GM23338 (cell line): ENCODE results near the gene FILIP1L. TPM values are rescaled to one million over a fixed set of nuclear protein-coding genes. Genes with fewer than 3 reads are reported as not detected.

Source experiments
- ATAC-seq: fragments of 200-7000 bp; cut with Tn5 transposase; 3 replicates; pipeline ENCODE4 v1.9.1; 2020
- DNase-seq: peaks from one replicate; pipeline ENCODE4 v3.0.0-alpha.2; 2015; ENCODE audit warnings: low spot score
- H2AFZ ChIP-seq: fragments of 200-600 bp; sonication (generic); 2 replicates; pipeline ENCODE4 v1.8.0; 2016; ENCODE audit warnings: antibody characterized with exemption, mild to moderate bottlenecking, moderate library complexity
- H3F3A ChIP-seq: fragments of 200-600 bp; sonication (generic); replicated peaks from 2 replicates; pipeline ENCODE4 v1.8.0; 2017; ENCODE audit warnings: antibody characterized with exemption, mixed run types, low read depth
- H3K27ac ChIP-seq: fragments of 200-600 bp; sonication (generic); 2 replicates; pipeline ENCODE4 v1.6.1; 2016; ENCODE audit warnings: low read depth
- H3K27me3 ChIP-seq: fragments of 200-600 bp; sonication (generic); 2 replicates; pipeline ENCODE4 v1.8.0; 2016; ENCODE audit warnings: mild to moderate bottlenecking, mixed run types, moderate library complexity; ENCODE audit not compliant: insufficient read depth
- H3K36me3 ChIP-seq: fragments of 200-600 bp; sonication (generic); 2 replicates; pipeline ENCODE4 v1.8.0; 2016; ENCODE audit warnings: mild to moderate bottlenecking; ENCODE audit not compliant: insufficient read depth
- H3K4me1 ChIP-seq: fragments of 200-600 bp; sonication (generic); 2 replicates; pipeline ENCODE4 v1.8.0; 2016; ENCODE audit warnings: mild to moderate bottlenecking, moderate library complexity; ENCODE audit not compliant: insufficient read depth
- H3K4me2 ChIP-seq: fragments of 200-600 bp; sonication (generic); 2 replicates; pipeline ENCODE4 v1.7.1; 2017; ENCODE audit warnings: mixed run types
- H3K4me3 ChIP-seq: fragments of 200-600 bp; sonication (generic); 2 replicates; pipeline ENCODE4 v1.6.1; 2016; ENCODE audit warnings: mixed run types
- H3K79me2 ChIP-seq: fragments of 200-600 bp; sonication (generic); replicated peaks from 2 replicates; pipeline ENCODE4 v1.8.0; 2017; ENCODE audit warnings: mild to moderate bottlenecking; ENCODE audit not compliant: insufficient read depth
- H3K9me2 ChIP-seq: fragments of 200-600 bp; sonication (generic); 2 replicates; pipeline ENCODE4 v1.8.0; 2017; ENCODE audit not compliant: insufficient read depth
- H4K20me1 ChIP-seq: fragments of 200-600 bp; sonication (generic); replicated peaks from 2 replicates; pipeline ENCODE4 v1.8.0; 2017; ENCODE audit warnings: mild to moderate bottlenecking; ENCODE audit not compliant: insufficient read depth
- H3K27ac Mint-ChIP-seq: 2 replicates; pipeline ENCODE4 v1.8.0; 2020; ENCODE audit warnings: inconsistent platforms, mild to moderate bottlenecking, moderate library complexity, mixed read lengths
- H3K27me3 Mint-ChIP-seq: 3 replicates; pipeline ENCODE4 v1.8.0; 2022; ENCODE audit warnings: low read depth, mild to moderate bottlenecking, moderate library complexity, mixed read lengths, inconsistent platforms; ENCODE audit not compliant: insufficient read depth, poor library complexity
- H3K36me3 Mint-ChIP-seq: 3 replicates; pipeline ENCODE4 v1.8.0; 2021; ENCODE audit warnings: low read depth, mild to moderate bottlenecking, inconsistent platforms, moderate library complexity, mixed read lengths
- H3K4me1 Mint-ChIP-seq: 3 replicates; pipeline ENCODE4 v1.8.0; 2020; ENCODE audit warnings: mild to moderate bottlenecking, inconsistent platforms, mixed read lengths
- H3K4me3 Mint-ChIP-seq: 3 replicates; pipeline ENCODE4 v1.8.0; 2021; ENCODE audit warnings: moderate library complexity, mild to moderate bottlenecking, inconsistent platforms, mixed read lengths
- H3K9me3 Mint-ChIP-seq: 3 replicates; pipeline ENCODE4 v1.8.0; 2020; ENCODE audit warnings: moderate library complexity, mild to moderate bottlenecking, inconsistent platforms, mixed read lengths
- CREB1 ChIP-seq: fragments of 250-450 bp; sonication (Bioruptor Pico); IDR thresholded peaks from 2 replicates; pipeline ENCODE4 v1.5.0; 2020; ENCODE audit warnings: low read depth, mild to moderate bottlenecking, moderate library complexity
- EZH2 ChIP-seq: fragments of 200-600 bp; sonication (generic); IDR thresholded peaks from one replicate; pipeline ENCODE4 v1.8.0; 2017; ENCODE audit warnings: antibody characterized with exemption, mild to moderate bottlenecking, low read depth; ENCODE audit not compliant: unreplicated experiment
- EZH2phosphoT487 ChIP-seq: fragments of 200-600 bp; sonication (generic); IDR thresholded peaks from one replicate; pipeline ENCODE4 v1.8.1; 2018; ENCODE audit warnings: antibody characterized with exemption; ENCODE audit not compliant: unreplicated experiment
- JUNB ChIP-seq: IDR thresholded peaks from one replicate; pipeline ENCODE4 v1.6.1; 2016; ENCODE audit warnings: antibody characterized with exemption; ENCODE audit not compliant: unreplicated experiment
- NANOG ChIP-seq: IDR thresholded peaks from 2 replicates; pipeline ENCODE4 v1.6.1; 2016; ENCODE audit warnings: antibody characterized with exemption, borderline replicate concordance
- POLR2AphosphoS5 ChIP-seq: IDR thresholded peaks from 2 replicates; pipeline ENCODE4 v1.6.1; 2016; ENCODE audit warnings: antibody characterized with exemption, low read depth
- ZNF331 ChIP-seq: fragments of 250-450 bp; sonication (Bioruptor Pico); IDR thresholded peaks from 2 replicates; pipeline ENCODE4 v1.5.0; 2020; ENCODE audit warnings: low read depth, mild to moderate bottlenecking, moderate library complexity
- polyA plus RNA-seq: library from polyadenylated mRNA; unstranded; fragments of >200 nt; fragmentation: Nextera tagmentation; extraction: Ambion mirVana; gene quantifications from 2 replicates; pipeline ENCODE4 v1.2.1, GENCODE V29; 2016
- total RNA-seq: library from RNA; depleted of rRNA; stranded (reverse); fragments of >200 nt; shearing (Covaris generic); gene quantifications from 2 replicates; pipeline ENCODE4 v1.2.3, GENCODE V29; 2014
- TF ChIP-seq, protein P1 (sequence below): fragments of 250-450 bp; sonication (Bioruptor Pico); IDR thresholded peaks from 2 replicates; pipeline ENCODE4 v1.5.0; 2020; ENCODE audit warnings: mild to moderate bottlenecking, moderate library complexity
- TF ChIP-seq, protein P2 (sequence below): IDR thresholded peaks from one replicate; pipeline ENCODE4 v1.6.1; 2018; ENCODE audit warnings: antibody characterized with exemption; ENCODE audit not compliant: unreplicated experiment

The FILIP1L gene
- total and polyA plus RNA-seq, 2 experiments from 2014 or later = 1.6 TPM; not detected in 1

- no peak overlapping the region for H3K27ac ChIP-seq
- no peaks in the 10 kb centered on the region for H4K20me1 ChIP-seq
- ATAC-seq (no peak), DNase-seq (no peak)
- H3K4me1 ChIP-seq = no peaks in the 10 kb centered on the region
- no peaks in the 10 kb centered on the region for H3K27me3 Mint-ChIP-seq
- no peak overlapping the region for H3K4me2 ChIP-seq
- H2AFZ ChIP-seq = no peak overlapping the region
- H3K9me3 Mint-ChIP-seq = peaks cover 13% of the 10 kb centered on the region
- H3K4me3 Mint-ChIP-seq = no peak overlapping the region
- H3K36me3 ChIP-seq = 0 out of 2 replicates have a peak, but pooled peaks cover 6% of the 10 kb centered on the region
- no peak for TF ChIP-seq NANOG
- TF ChIP-seq, protein P1, sequence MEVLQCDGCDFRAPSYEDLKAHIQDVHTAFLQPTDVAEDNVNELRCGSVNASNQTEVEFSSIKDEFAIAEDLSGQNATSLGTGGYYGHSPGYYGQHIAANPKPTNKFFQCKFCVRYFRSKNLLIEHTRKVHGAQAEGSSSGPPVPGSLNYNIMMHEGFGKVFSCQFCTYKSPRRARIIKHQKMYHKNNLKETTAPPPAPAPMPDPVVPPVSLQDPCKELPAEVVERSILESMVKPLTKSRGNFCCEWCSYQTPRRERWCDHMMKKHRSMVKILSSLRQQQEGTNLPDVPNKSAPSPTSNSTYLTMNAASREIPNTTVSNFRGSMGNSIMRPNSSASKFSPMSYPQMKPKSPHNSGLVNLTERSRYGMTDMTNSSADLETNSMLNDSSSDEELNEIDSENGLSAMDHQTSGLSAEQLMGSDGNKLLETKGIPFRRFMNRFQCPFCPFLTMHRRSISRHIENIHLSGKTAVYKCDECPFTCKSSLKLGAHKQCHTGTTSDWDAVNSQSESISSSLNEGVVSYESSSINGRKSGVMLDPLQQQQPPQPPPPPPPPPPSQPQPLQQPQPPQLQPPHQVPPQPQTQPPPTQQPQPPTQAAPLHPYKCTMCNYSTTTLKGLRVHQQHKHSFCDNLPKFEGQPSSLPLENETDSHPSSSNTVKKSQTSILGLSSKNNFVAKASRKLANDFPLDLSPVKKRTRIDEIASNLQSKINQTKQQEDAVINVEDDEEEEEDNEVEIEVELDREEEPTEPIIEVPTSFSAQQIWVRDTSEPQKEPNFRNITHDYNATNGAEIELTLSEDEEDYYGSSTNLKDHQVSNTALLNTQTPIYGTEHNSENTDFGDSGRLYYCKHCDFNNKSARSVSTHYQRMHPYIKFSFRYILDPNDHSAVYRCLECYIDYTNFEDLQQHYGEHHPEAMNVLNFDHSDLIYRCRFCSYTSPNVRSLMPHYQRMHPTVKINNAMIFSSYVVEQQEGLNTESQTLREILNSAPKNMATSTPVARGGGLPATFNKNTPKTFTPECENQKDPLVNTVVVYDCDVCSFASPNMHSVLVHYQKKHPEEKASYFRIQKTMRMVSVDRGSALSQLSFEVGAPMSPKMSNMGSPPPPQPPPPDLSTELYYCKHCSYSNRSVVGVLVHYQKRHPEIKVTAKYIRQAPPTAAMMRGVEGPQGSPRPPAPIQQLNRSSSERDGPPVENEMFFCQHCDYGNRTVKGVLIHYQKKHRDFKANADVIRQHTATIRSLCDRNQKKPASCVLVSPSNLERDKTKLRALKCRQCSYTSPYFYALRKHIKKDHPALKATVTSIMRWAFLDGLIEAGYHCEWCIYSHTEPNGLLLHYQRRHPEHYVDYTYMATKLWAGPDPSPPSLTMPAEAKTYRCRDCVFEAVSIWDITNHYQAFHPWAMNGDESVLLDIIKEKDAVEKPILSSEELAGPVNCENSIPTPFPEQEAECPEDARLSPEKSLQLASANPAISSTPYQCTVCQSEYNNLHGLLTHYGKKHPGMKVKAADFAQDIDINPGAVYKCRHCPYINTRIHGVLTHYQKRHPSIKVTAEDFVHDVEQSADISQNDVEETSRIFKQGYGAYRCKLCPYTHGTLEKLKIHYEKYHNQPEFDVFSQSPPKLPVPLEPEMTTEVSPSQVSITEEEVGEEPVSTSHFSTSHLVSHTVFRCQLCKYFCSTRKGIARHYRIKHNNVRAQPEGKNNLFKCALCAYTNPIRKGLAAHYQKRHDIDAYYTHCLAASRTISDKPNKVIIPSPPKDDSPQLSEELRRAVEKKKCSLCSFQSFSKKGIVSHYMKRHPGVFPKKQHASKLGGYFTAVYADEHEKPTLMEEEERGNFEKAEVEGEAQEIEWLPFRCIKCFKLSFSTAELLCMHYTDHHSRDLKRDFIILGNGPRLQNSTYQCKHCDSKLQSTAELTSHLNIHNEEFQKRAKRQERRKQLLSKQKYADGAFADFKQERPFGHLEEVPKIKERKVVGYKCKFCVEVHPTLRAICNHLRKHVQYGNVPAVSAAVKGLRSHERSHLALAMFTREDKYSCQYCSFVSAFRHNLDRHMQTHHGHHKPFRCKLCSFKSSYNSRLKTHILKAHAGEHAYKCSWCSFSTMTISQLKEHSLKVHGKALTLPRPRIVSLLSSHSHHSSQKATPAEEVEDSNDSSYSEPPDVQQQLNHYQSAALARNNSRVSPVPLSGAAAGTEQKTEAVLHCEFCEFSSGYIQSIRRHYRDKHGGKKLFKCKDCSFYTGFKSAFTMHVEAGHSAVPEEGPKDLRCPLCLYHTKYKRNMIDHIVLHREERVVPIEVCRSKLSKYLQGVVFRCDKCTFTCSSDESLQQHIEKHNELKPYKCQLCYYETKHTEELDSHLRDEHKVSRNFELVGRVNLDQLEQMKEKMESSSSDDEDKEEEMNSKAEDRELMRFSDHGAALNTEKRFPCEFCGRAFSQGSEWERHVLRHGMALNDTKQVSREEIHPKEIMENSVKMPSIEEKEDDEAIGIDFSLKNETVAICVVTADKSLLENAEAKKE (CRISPR knock-in tag) = no peak
- no peak for TF ChIP-seq JUNB
- TF ChIP-seq, protein P2, sequence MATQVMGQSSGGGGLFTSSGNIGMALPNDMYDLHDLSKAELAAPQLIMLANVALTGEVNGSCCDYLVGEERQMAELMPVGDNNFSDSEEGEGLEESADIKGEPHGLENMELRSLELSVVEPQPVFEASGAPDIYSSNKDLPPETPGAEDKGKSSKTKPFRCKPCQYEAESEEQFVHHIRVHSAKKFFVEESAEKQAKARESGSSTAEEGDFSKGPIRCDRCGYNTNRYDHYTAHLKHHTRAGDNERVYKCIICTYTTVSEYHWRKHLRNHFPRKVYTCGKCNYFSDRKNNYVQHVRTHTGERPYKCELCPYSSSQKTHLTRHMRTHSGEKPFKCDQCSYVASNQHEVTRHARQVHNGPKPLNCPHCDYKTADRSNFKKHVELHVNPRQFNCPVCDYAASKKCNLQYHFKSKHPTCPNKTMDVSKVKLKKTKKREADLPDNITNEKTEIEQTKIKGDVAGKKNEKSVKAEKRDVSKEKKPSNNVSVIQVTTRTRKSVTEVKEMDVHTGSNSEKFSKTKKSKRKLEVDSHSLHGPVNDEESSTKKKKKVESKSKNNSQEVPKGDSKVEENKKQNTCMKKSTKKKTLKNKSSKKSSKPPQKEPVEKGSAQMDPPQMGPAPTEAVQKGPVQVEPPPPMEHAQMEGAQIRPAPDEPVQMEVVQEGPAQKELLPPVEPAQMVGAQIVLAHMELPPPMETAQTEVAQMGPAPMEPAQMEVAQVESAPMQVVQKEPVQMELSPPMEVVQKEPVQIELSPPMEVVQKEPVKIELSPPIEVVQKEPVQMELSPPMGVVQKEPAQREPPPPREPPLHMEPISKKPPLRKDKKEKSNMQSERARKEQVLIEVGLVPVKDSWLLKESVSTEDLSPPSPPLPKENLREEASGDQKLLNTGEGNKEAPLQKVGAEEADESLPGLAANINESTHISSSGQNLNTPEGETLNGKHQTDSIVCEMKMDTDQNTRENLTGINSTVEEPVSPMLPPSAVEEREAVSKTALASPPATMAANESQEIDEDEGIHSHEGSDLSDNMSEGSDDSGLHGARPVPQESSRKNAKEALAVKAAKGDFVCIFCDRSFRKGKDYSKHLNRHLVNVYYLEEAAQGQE = no peak
- no peak for TF ChIP-seq EZH2
- no peak for TF ChIP-seq ZNF331 (CRISPR knock-in tag)
- no peak for TF ChIP-seq CREB1 (CRISPR knock-in tag)
- TF ChIP-seq EZH2phosphoT487 = no peak
- TF ChIP-seq POLR2AphosphoS5 = no peak
- H3K4me1 Mint-ChIP-seq = no peaks in the 10 kb centered on the region
- no peak overlapping the region for H3K27ac Mint-ChIP-seq
- peaks cover 4% of the 10 kb centered on the region; the same call in 1 of the 2 replicates for H3K9me2 ChIP-seq
- H3K4me3 ChIP-seq = no peak overlapping the region
- peaks cover 14% of the 10 kb centered on the region; the same call in 2 of the 3 replicates for H3K36me3 Mint-ChIP-seq
- H3K79me2 ChIP-seq = no peaks in the 10 kb centered on the region
- no peaks in the 10 kb centered on the region for H3K27me3 ChIP-seq
- H3F3A ChIP-seq = no peaks in the 10 kb centered on the region
These were observed 30.1 kb upstream of the FILIP1L start for GRCh38 chr3:100144255-100144866.
